Measurements from ENCODE around the gene ALK.
"Not testable (repeated sequence)": the region's sequence is repeated elsewhere in the genome, so short reads cannot be mapped to it uniquely, and the experiment has no call there.

ALK gene

GRCh38 chr2:29837925-29838324 lies 83.5 kb downstream of the ALK start:
- no peak for DNase-seq

GRCh38 chr2:29834624-29835023 lies 86.8 kb downstream of the ALK start:
- peak; percentile 5 for DNase-seq

GRCh38 chr2:29834036-29834540 lies 87.3 kb downstream of the ALK start:
- DNase-seq: no peak

- DNase-seq: peak; percentile 21
Measured at GRCh38 chr2:29831560-29831959, 89.8 kb downstream of the ALK start.

GRCh38 chr2:29829841-29830240 lies 91.5 kb downstream of the ALK start:
- DNase-seq: no peak

GRCh38 chr2:29824145-29824544 lies 97.2 kb downstream of the ALK start:
- DNase-seq: not testable (repeated sequence)

GRCh38 chr2:29821591-29821990 lies 99.8 kb downstream of the ALK start:
- no peak for DNase-seq

GRCh38 chr2:29819570-29819969 lies 101.8 kb downstream of the ALK start:
- no peak for DNase-seq

GRCh38 chr2:29817801-29818680 lies 103.3 kb downstream of the ALK start:
- no peak for DNase-seq

GRCh38 chr2:29817299-29817698 lies 104.1 kb downstream of the ALK start:
- no peak for DNase-seq

GRCh38 chr2:29816651-29817050 lies 104.7 kb downstream of the ALK start:
- peak; percentile 55 for DNase-seq

- DNase-seq: no peak
Measured at GRCh38 chr2:29811378-29811777, 110.0 kb downstream of the ALK start.

- DNase-seq: no peak
Measured at GRCh38 chr2:29810956-29811355, 110.4 kb downstream of the ALK start.

GRCh38 chr2:29808321-29808720 lies 113.1 kb downstream of the ALK start:
- DNase-seq: no peak

- DNase-seq: no peak
Measured at GRCh38 chr2:29807082-29807481, 114.3 kb downstream of the ALK start.

GRCh38 chr2:29806461-29806860 lies 114.9 kb downstream of the ALK start:
- peak; percentile 25 for DNase-seq

GRCh38 chr2:29804671-29805070 lies 116.7 kb downstream of the ALK start:
- DNase-seq: no peak

- DNase-seq: no peak
Measured at GRCh38 chr2:29803537-29803936, 117.8 kb downstream of the ALK start.

- DNase-seq: no peak
Measured at GRCh38 chr2:29802986-29803385, 118.4 kb downstream of the ALK start.

- DNase-seq: no peak
Measured at GRCh38 chr2:29799628-29800027, 121.8 kb downstream of the ALK start.

- DNase-seq: no peak
Measured at GRCh38 chr2:29797916-29798315, 123.5 kb downstream of the ALK start.

- peak; percentile 2 for DNase-seq
Measured at GRCh38 chr2:29796446-29796845, 124.9 kb downstream of the ALK start.

GRCh38 chr2:29789911-29790485 lies 131.4 kb downstream of the ALK start:
- DNase-seq: no peak

Measured in NCI-H69 (cell line).